H9 (cell line): ENCODE results near the gene ZNF236. TPM values are rescaled to one million over a fixed set of nuclear protein-coding genes. Genes with fewer than 3 reads are reported as not detected.
A peak's percentile ranks its signal among the peaks of the same experiment; 100 is the strongest.

Source experiments
- DNase-seq: peaks from one replicate; pipeline ENCODE4 v3.0.0-alpha.2; 2017
- H2AFZ ChIP-seq: one replicate; pipeline ENCODE4 v1.6.1; 2013; ENCODE audit warnings: mild to moderate bottlenecking, low read length, control low read depth, moderate library complexity
- H2AK5ac ChIP-seq: 2 replicates; pipeline ENCODE4 v1.6.1; 2013; ENCODE audit warnings: low read length, control low read depth, mixed read lengths; ENCODE audit not compliant: insufficient read length
- H2BK120ac ChIP-seq: one replicate; pipeline ENCODE4 v1.6.1; 2013; ENCODE audit warnings: low read depth, mild to moderate bottlenecking, low read length, control low read depth, inconsistent platforms; ENCODE audit not compliant: poor library complexity, severe bottlenecking
- H2BK12ac ChIP-seq: 2 replicates; pipeline ENCODE4 v1.6.1; 2013; ENCODE audit warnings: low read length, control low read depth, mixed read lengths, low read depth; ENCODE audit not compliant: insufficient read length
- H2BK15ac ChIP-seq: 2 replicates; pipeline ENCODE4 v1.6.1; 2013; ENCODE audit warnings: low read depth, low read length, control low read depth
- H2BK20ac ChIP-seq: one replicate; pipeline ENCODE4 v1.6.1; 2013; ENCODE audit warnings: low read depth, mild to moderate bottlenecking, low read length, control low read depth, inconsistent platforms; ENCODE audit not compliant: poor library complexity, severe bottlenecking
- H2BK5ac ChIP-seq: 2 replicates; pipeline ENCODE4 v1.6.1; 2013; ENCODE audit warnings: low read length, control low read depth, mixed read lengths; ENCODE audit not compliant: insufficient read length
- H3K14ac ChIP-seq: 2 replicates; pipeline ENCODE4 v1.6.1; 2013; ENCODE audit warnings: low read length, control low read depth; ENCODE audit not compliant: insufficient read depth
- H3K18ac ChIP-seq: 2 replicates; pipeline ENCODE4 v1.6.1; 2013; ENCODE audit warnings: low read depth, mild to moderate bottlenecking, mixed read lengths, low read length, control low read depth; ENCODE audit not compliant: insufficient read length
- H3K23ac ChIP-seq: 2 replicates; pipeline ENCODE4 v1.6.1; 2013; ENCODE audit warnings: low read length, control low read depth, mixed read lengths, low read depth; ENCODE audit not compliant: insufficient read length
- H3K23me2 ChIP-seq: 2 replicates; pipeline ENCODE4 v1.6.1; 2013; ENCODE audit warnings: low read depth, mild to moderate bottlenecking, mixed read lengths, low read length, control low read depth; ENCODE audit not compliant: insufficient read length, poor library complexity, severe bottlenecking
- H3K27ac ChIP-seq: 2 replicates; pipeline ENCODE4 v1.5.1; 2013; ENCODE audit warnings: low read length, control low read depth, mixed read lengths, low read depth; ENCODE audit not compliant: insufficient read length
- H3K27me3 ChIP-seq: 2 replicates; pipeline ENCODE4 v1.6.1; 2013; ENCODE audit warnings: low read length, control low read depth, inconsistent platforms; ENCODE audit not compliant: insufficient read depth
- H3K4ac ChIP-seq: 2 replicates; pipeline ENCODE4 v1.6.1; 2013; ENCODE audit warnings: low read depth, mild to moderate bottlenecking, control low read depth, inconsistent platforms, low read length, moderate library complexity
- H3K4me1 ChIP-seq: 2 replicates; pipeline ENCODE4 v1.6.1; 2013; ENCODE audit warnings: low read length, control low read depth, inconsistent platforms; ENCODE audit not compliant: insufficient read depth
- H3K4me2 ChIP-seq: 2 replicates; pipeline ENCODE4 v1.6.1; 2013; ENCODE audit warnings: low read length, control low read depth, mixed read lengths; ENCODE audit not compliant: insufficient read length, insufficient read depth
- H3K56ac ChIP-seq: 2 replicates; pipeline ENCODE4 v1.6.1; 2013; ENCODE audit warnings: low read depth, mild to moderate bottlenecking, mixed read lengths, low read length, control low read depth; ENCODE audit not compliant: insufficient read length
- H3K79me1 ChIP-seq: 2 replicates; pipeline ENCODE4 v1.6.1; 2013; ENCODE audit warnings: low read depth, mild to moderate bottlenecking, moderate library complexity, low read length, control low read depth, inconsistent platforms; ENCODE audit not compliant: insufficient read depth, poor library complexity, severe bottlenecking
- H3K79me2 ChIP-seq: 2 replicates; pipeline ENCODE4 v1.6.1; 2013; ENCODE audit warnings: low read length, control low read depth, inconsistent platforms; ENCODE audit not compliant: insufficient read depth
- H3K9ac ChIP-seq: 2 replicates; pipeline ENCODE4 v1.6.1; 2013; ENCODE audit warnings: low read length, control low read depth, mixed read lengths; ENCODE audit not compliant: insufficient read length; ENCODE audit errors: extremely low read depth
- H3K9me3 ChIP-seq: one replicate; pipeline ENCODE4 v1.6.1; 2013; ENCODE audit warnings: low read depth, low read length, inconsistent platforms; ENCODE audit not compliant: control insufficient read depth
- H3T11ph ChIP-seq: one replicate; pipeline ENCODE4 v1.6.1; 2013; ENCODE audit warnings: mild to moderate bottlenecking, low read length, control low read depth, inconsistent platforms
- H4K20me1 ChIP-seq: one replicate; pipeline ENCODE4 v1.6.1; 2013; ENCODE audit not compliant: control insufficient read depth, insufficient read length, insufficient read depth
- H4K5ac ChIP-seq: 2 replicates; pipeline ENCODE4 v1.6.1; 2013; ENCODE audit warnings: low read depth, mild to moderate bottlenecking, mixed read lengths, low read length, control low read depth; ENCODE audit not compliant: insufficient read length
- H4K8ac ChIP-seq: replicated peaks from 2 replicates; pipeline ENCODE4 v1.6.1; 2013; ENCODE audit warnings: low read length, control low read depth, mixed read lengths, low read depth; ENCODE audit not compliant: insufficient read length
- H4K91ac ChIP-seq: 2 replicates; pipeline ENCODE4 v1.6.1; 2013; ENCODE audit warnings: low read depth, mild to moderate bottlenecking, moderate library complexity, mixed read lengths, low read length, control low read depth; ENCODE audit not compliant: insufficient read length
- H3K27ac Mint-ChIP-seq, 3 experiments: 2 replicates in 2 of 3; 3 replicates in 1 of 3; pipeline ENCODE4 v1.8.0; 2020 to 2021; ENCODE audit warnings: mixed read lengths in 3 of 3, mild to moderate bottlenecking in 1 of 3, moderate library complexity in 1 of 3
- H3K27me3 Mint-ChIP-seq: 2 replicates; pipeline ENCODE4 v1.8.0; 2021; ENCODE audit warnings: low read depth, mild to moderate bottlenecking, moderate library complexity, mixed read lengths
- H3K36me3 Mint-ChIP-seq, 3 experiments: 2 replicates in 2 of 3; 3 replicates in 1 of 3; pipeline ENCODE4 v1.8.0; 2020 to 2021; ENCODE audit warnings: low read depth in 3 of 3, mixed read lengths in 3 of 3; ENCODE audit not compliant: insufficient read depth in 1 of 3
- H3K4me1 Mint-ChIP-seq, 2 experiments: 2 replicates each; pipeline ENCODE4 v1.8.0; 2020; ENCODE audit warnings: mixed read lengths in 2 of 2
- H3K4me3 Mint-ChIP-seq, 2 experiments: 2 replicates in 1 of 2; 3 replicates in 1 of 2; pipeline ENCODE4 v1.8.0; 2020 to 2021; ENCODE audit warnings: mild to moderate bottlenecking in 2 of 2, mixed read lengths in 2 of 2, moderate library complexity in 1 of 2
- H3K9me3 Mint-ChIP-seq, 2 experiments: 2 replicates in 1 of 2; 3 replicates in 1 of 2; pipeline ENCODE4 v1.8.0; 2020; ENCODE audit warnings: mild to moderate bottlenecking in 2 of 2, mixed read lengths in 2 of 2, moderate library complexity in 1 of 2
- CTCF ChIP-seq: fragments of 200-600 bp; sonication (generic); conservative IDR thresholded peaks from 3 replicates; pipeline ENCODE4 v1.8.0; 2021; ENCODE audit warnings: antibody characterized with exemption, mild to moderate bottlenecking
- WGBS: extraction: QIAGEN DNeasy Blood & Tissue Kit; methylation state at CpG from one replicate; pipeline ENCODE4 v1.1.7; 2013; ENCODE audit warnings: missing lambda C conversion rate, low lambda C conversion rate, mixed read lengths; ENCODE audit not compliant: insufficient read length; ENCODE audit errors: extremely low coverage; 5-methylcytosine and 5-hydroxymethylcytosine counted together
- total RNA-seq: library from RNA; stranded (reverse); gene quantifications from 2 replicates; pipeline ENCODE4 v1.2.1, GENCODE V29; 2021

ZNF236 gene
- total RNA-seq, 1 experiment from 2014 or later: 16.0 TPM

- Mint-ChIP-seq H3K4me3 (no peak overlapping the region), H3K9me3 (no peaks in the 10 kb centered on the region), H3K27ac (peak overlapping the region in 1 of 3 experiments; percentile 66; a peak in 1 of 7 replicates), H3K4me1 (peaks cover 27 to 40% of the 10 kb centered on the region in 2 experiments), H3K36me3 (no peaks in the 10 kb centered on the region), H3K27me3 (peaks cover 3% of the 10 kb centered on the region)
- no peaks in the 10 kb centered on the region for H3K23me2 ChIP-seq
- no peak overlapping the region for H2BK12ac ChIP-seq
- H3K9ac ChIP-seq: no peak overlapping the region
- H4K20me1 ChIP-seq: no peaks in the 10 kb centered on the region
- no peak overlapping the region for H4K5ac ChIP-seq
- no peak overlapping the region for H2BK20ac ChIP-seq
- H2BK5ac ChIP-seq: no peak overlapping the region
- no peak overlapping the region for H2AK5ac ChIP-seq
- H3K9me3 ChIP-seq: no peaks in the 10 kb centered on the region
- no peak overlapping the region for H3K23ac ChIP-seq
- no peak overlapping the region for H4K8ac ChIP-seq
- WGBS: no CpG with 5 or more reads among the region's 7 CpGs
- H3K4me1 ChIP-seq: peaks cover 4% of the 10 kb centered on the region
- H3K14ac ChIP-seq: no peak overlapping the region
- no peak overlapping the region for H3K4ac ChIP-seq
- H3K27me3 ChIP-seq: no peaks in the 10 kb centered on the region
- H2BK15ac ChIP-seq: no peak overlapping the region
- H3K18ac ChIP-seq: no peak overlapping the region
- no peak overlapping the region for H2AFZ ChIP-seq
- no peak overlapping the region for H3K56ac ChIP-seq
- TF ChIP-seq CTCF: no peak
- DNase-seq: no peak
- no peak overlapping the region for H2BK120ac ChIP-seq
- H3K79me1 ChIP-seq: no peaks in the 10 kb centered on the region
- no peak overlapping the region for H3K27ac ChIP-seq
- no peaks in the 10 kb centered on the region for H3K79me2 ChIP-seq
- H3T11ph ChIP-seq: no peak overlapping the region
- no peak overlapping the region for H4K91ac ChIP-seq
- H3K4me2 ChIP-seq: no peak overlapping the region
Measured at GRCh38 chr18:76986406-76986805, 164.0 kb downstream of the ZNF236 start.
